Measurements from ENCODE around the gene NEDD4L. TPM values are rescaled to one million over a fixed set of nuclear protein-coding genes. Genes with fewer than 3 reads are reported as not detected.

The NEDD4L gene
- total RNA-seq, 1 experiment from 2014 or later = 83.9 TPM

DNA sequence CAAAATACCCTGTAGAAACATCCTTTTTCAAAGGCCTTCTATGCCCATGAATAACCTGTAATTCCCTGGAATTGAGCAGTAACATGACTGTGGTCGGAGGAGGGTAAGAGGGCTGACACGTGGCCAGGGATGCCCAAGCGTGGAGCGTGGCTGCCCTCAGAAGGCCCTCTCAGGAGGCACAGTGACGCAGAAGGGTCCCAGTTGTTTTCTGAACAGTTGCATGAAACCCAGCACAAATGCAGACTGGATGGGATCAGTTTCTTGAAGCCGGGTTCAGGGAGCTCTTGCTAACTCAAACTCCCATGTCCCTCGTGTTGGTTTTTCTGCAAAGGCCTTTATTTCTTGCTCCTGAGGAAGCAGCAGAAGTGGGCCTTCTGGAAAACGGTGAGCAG lies 347.9 kb downstream of the NEDD4L start:
- no peak for DNase-seq (ENCODE audit: low read depth)

- no peak for DNase-seq (ENCODE audit: low read depth)
Observed at GRCh38 chr18:58392324-58393000, 348.4 kb downstream of the NEDD4L start.

GRCh38 chr18:58393295-58393694 lies 349.3 kb downstream of the NEDD4L start:
- DNase-seq (ENCODE audit: low read depth) = no peak

DNA sequence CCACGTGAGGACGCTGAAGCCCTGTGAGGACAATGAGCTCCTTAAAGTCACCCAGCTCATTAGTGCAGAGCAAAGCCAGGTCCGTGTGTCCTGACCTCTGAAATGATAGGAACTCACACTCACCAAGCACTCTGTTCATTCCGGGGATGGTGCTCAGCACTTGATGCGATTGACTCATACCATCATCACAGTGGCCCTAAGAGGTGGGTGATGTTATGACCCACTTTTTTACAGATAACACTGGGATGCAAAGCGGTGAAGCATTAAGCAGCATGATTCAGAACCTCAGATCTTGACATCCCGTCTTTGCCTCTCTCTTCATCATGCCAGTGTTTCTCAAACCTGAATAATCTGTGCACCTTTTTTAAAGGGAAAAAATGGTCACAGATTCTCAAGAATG lies 350.0 kb downstream of the NEDD4L start:
- no peak for DNase-seq (ENCODE audit: low read depth)

GRCh38 chr18:58394602-58395425 lies 350.8 kb downstream of the NEDD4L start:
- no peak for DNase-seq (ENCODE audit: low read depth)

GRCh38 chr18:58396144-58396543 lies 352.1 kb downstream of the NEDD4L start:
- no peak for DNase-seq (ENCODE audit: low read depth)

DNA sequence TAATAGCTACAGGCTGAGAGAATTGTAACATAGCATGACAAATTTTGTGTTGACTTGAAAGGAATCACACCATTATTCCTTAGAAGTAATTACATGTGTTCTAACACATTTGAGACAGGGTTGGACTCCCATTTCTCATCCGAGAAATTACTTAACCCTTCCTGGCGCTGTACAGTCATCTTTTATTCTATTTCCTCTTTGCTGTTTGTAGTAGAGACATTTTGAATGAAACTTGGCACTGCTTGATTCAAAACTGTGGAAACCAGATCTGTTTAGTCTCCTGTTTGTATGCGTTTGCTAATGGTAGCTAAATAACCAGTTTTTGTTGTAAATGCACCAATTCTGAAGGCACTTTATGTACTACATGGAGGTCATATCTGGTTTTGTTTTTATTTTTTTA lies 352.9 kb downstream of the NEDD4L start:
- DNase-seq (ENCODE audit: low read depth) = no peak

GRCh38 chr18:58397385-58398132 lies 353.5 kb downstream of the NEDD4L start:
- no peak for DNase-seq (ENCODE audit: low read depth)

DNA sequence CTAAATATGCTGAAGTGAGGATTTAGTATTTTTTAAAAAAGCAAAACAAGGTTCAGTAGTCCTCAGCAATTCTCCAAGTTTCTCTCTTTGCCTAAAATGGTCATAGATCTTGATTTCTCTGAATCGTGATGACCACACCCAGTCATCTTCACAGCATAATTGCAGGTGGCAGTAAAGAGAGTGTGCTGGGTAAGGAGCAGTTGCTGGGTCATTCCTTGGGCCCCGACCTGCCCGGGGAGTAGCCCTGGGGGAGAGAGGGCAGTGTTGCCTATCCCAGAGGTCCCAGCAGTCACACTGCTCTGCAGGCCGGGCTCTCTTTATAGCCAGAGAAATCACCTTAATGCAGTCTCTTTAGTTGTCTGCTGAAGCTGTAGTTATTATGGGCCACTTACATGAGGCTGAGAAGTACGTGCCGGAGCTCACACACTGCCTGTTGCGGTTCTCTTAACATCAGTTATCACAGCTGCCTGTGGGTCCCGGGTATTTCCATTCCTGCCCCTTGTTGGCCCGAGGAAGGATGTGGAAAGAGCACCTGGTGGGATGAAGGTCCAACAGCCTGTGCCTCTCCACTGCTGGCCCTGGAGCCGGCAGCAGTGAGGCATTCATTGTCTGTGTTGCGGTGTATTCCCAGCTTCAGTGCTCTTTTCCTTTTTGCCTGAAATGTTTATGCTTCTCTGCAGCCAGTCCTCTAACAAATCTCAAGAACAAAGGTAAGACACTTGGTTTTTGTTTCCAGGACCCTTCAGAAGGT lies 354.8 kb downstream of the NEDD4L start:
- DNase-seq (ENCODE audit: low read depth) = no peak

- no peak for DNase-seq (ENCODE audit: low read depth)
Observed at GRCh38 chr18:58400331-58400870, 356.4 kb downstream of the NEDD4L start.

DNA sequence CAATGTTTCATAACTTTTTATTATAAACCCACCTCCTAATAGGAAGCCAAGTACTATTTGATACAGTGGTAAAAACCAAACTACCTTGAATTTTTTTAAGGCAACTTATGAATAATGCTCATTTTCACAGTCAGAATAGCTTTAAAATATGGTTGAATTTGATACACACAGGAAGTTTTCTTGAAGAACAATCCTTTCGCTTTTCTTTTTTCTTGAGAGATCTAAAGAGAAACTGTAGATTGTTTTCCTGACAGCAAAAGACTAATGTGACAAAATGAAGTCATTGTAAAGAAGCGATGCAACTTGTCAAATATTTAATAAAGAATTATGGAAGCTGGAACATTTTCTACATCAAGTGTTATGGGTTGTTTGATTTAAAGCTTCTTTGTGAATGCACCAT lies 357.2 kb downstream of the NEDD4L start:
- no peak for DNase-seq (ENCODE audit: low read depth)

DNA sequence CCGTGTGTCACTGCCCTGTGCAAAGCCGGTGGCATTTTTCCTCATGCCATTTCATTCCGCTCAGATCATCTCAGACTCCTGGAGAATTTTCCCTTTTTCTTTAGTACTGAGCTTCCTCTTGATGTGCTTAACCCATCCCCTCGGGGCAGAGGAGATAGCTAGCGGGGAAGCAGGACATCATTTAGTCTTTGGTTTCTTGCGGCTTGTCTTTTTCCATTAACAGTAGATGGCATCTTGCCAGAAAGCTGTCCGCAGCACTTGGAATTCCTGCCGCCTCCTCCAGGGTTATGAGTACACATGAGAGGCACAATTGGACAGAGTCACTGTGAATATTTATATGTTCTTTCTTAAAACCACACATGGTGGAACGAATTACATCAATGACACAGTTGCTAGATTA lies 358.2 kb downstream of the NEDD4L start:
- no peak for DNase-seq (ENCODE audit: low read depth)

GRCh38 chr18:58402951-58403702 lies 359.1 kb downstream of the NEDD4L start:
- DNase-seq (ENCODE audit: low read depth) = no peak

DNA sequence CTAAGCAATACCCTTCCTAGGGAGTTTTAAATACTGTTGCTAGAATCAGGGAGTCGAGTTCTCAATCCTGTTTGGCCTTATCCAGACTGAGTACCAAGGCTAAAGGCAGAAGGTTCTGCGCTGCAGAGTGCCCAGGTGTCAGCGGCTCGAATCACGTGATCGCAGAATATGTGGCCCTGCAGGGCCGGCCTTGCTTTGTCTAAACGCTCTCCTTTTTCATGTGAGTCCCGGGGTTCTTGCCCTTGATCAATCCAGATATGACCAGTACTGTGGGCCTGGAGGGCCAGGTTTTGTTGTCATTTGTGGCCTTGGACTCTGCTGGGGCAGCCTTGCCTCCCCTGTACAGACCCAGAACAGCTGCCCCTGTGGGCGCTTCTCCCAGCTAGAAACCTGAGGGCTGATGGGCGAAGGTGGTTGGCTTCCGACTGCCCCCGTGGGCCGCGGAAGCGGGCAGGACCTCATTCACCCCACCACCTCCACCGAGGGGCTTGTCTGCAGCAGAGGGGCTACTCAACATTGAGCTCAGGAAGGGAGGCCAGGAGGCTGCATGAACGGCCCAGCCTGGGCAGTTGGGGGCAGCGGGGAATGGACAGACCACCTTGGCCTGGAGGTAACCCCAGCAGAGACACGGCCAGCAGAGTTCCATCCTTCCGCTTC lies 359.9 kb downstream of the NEDD4L start:
- DNase-seq (ENCODE audit: low read depth) = no peak

GRCh38 chr18:58405107-58405898 lies 361.3 kb downstream of the NEDD4L start:
- DNase-seq (ENCODE audit: low read depth) = no peak

- DNase-seq (ENCODE audit: low read depth) = no peak
Observed at GRCh38 chr18:58407263-58407648, 363.2 kb downstream of the NEDD4L start.

DNA sequence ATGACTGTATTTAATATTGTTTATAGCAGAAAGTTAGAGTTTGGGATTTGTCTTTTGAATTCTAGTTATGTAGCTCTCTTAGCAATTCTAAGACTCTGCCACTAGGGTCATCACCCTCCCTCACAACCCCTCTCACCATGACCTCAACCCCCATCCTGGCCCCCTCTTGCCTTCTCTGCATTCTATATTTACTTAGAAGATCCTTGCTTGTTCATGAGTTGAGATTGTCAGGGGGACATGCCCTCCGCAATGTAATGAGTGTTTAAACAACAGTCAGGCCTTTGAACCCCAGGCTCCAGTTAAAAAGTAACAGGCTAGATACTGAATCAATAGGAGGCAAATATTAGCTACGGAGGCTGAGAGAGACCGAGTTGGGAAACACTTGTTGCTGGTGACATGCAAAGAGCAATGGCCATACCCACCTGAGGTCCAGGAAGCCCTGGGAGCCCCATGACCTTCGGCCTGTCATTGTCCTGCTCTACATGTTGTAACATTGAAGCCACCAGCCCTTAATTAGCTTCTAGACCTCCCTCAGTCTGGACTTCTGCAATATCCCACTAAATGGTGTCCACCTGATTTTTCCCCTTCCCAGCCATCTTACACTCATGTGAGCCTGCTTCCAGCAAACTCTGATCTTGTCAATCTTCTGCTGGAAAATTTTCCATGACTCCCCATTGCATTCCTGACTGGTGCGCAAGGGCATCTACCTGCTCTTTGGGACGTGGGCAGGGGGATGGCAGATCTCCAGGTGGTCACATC lies 363.8 kb downstream of the NEDD4L start:
- DNase-seq (ENCODE audit: low read depth) = no peak

DNA sequence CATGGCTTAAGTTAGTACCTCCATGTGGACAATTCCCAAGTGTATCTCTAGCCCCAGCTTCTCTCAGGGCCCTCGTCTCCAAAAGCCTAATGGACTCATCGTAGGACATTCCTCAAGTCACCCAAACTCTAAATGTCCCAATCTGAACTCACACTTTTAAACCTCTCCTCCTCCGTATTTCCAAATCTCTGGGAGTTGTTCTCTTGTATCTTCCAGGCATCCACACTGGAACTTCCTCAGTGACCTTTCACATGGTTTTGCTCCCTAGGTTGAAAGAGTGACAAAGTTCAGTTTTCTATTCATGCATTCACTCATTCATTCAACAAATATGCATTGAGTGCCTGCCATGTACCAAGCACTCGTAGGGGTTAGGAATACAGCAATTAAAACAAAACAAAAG lies 364.6 kb downstream of the NEDD4L start:
- no peak for DNase-seq (ENCODE audit: low read depth)

Measured in HT1080 (cell line).